Activated CD8-positive, alpha-beta memory T cell treated with anti-CD3 and anti-CD28 coated beads for 48 hours (primary cell): ENCODE results near the gene PRR36.
A peak's percentile ranks its signal among the peaks of the same experiment; 100 is the strongest.
"Not testable (repeated sequence)": the region's sequence is repeated elsewhere in the genome, so short reads cannot be mapped to it uniquely, and the experiment has no call there.

Experiments used
- DNase-seq, 3 experiments: peaks; one replicate each; pipeline ENCODE4 v3.0.0-alpha.2; 2020; ENCODE audit warnings: low read depth in 2 of 3, low spot score in 2 of 3

The PRR36 gene

DNA sequence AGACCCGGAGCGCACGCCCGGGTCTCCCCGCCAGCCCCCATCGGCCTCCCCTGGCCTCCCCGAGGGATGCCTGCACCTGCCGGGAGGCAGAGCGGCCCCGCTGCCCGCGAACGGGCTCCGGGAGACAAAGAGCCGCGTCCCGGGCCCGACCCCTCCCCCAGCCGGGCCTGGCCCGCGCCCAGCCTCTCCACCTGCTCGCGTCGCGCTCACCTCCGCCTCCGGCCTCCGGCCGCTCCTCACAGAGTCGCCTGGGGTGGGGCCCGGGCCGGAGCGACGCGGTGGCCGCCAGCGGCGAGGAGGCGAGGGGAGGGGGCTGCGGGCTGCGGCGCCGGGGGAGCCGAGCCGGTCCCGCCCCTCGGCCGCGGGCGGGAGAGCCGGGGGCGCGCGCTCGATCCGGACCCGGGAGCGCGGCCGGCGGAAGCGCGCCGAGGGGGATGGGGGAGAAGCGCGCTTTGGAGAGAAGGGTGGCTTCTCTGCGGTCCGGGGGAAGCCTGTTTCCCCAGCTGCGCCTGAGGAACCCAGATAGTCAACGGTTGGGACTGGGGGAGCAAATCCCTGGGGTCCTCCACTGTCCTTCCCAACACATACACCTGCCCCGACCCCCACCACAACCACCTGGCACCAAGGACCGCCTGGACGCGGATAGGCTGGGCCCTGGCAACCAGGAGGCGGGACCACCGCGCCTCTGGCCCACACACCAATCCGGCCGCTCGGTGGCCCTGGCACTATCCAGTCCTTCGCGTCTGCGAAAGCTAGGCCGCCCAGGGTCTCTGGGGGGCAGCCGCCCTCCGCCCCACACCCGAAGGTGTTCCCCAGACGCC is at the start of gene PRR36:
PRR36 (minus strand) TSS at position 315 of the 821 bp plus-strand sequence. CDS start 701 bp downstream, outside the sequence.
- no peak for DNase-seq

GRCh38 chr19:7923295-7924191 is 49.4 kb upstream of the PRR36 start:
- DNase-seq = no peak

DNA sequence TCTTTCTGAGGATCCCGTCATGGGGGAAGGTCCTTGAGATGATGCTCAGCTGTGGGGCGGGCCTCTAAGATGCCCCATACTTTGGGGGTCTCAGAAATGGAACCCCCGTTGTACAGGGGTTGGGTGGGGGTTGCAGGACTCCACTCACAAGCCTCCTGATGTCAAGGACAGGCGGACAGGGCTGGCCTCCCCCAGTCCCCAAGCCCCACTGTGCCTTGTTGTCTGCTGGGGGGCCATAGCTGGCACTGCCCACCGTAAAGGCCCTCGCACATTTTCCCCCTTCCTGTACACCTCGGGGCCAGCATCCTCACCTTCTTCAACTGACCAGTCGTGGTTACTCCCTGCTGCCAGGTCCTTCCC is 48.6 kb upstream of the PRR36 start:
- no peak for DNase-seq

DNA sequence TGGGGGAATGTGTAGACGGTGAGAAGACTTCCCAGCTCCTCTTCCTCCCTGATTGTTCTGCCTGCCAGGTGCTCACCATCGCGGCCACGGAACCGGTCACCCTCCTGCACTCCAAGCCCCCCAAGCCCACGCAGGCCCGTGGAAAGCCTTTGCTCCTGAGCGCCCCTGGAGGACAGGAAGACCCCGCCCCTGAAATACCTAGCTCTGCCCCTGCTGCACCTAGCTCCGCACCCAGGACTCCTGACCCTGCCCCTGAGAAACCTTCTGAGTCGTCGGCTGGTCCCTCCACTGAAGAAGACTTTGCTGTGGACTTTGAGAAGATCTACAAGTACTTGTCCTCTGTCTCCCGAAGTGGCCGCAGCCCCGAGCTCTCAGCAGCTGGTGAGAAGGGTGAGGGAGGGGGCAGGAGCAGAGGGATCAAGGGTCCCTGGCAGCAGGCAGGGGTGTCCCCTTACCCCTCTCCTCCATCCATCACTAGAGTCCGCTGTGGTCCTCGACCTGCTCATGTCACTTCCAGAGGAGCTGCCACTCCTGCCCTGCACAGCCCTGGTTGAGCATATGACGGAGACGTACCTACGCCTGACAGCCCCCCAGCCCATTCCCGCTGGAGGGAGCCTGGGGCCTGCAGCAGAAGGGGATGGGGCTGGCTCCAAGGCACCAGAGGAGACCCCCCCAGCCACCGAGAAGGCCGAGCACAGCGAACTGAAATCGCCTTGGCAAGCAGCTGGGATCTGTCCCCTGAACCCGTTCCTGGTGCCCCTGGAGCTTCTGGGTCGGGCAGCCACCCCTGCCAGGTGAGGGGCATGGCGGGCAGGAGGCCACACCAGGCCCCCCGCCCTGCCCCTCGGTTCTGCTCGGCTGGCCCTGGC is 48.0 kb upstream of the PRR36 start:
- no peak for DNase-seq

GRCh38 chr19:7921302-7921966 is 47.2 kb upstream of the PRR36 start:
- no peak for DNase-seq

DNA sequence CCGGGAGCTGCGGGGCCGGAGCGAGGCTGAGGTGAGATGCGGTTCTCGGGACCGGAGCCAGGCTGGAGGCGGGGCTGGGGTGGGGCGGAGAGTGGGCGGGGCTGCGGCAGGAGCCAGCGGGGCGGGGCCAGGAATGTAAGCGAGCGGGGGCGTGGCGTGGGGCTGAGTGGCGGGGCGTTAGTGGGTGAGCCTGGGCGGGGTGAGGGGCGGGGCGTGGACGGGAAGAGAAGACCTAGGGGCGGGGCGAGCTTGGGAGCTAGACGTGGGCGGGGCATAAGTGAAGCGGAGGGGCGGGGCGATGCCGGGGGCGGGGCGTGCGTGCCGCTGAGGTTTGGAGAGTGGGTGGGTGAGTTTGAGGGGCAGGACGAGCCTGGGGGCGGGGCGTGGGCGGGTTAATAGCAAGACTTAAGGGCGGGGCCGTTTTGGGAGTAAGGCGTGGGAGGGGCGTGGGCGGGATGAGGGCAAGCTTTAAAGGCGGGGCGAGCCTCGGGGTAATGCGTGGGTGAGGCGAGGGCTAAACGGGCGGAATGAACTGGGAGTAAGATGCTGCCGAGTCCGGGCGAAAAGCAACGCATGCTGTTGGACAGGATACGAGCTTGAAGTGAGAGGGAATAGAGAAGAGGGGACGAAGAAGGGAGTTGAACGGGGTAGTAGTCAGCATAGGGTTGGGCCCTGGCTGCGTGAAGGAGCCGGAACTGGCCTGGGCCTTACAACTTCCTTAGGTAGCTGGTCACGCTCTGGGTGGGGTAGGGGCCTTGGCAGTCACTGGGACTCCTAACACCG is 46.5 kb upstream of the PRR36 start:
- peak; percentile 90 to 100 (median 99) for DNase-seq

GRCh38 chr19:7919610-7920518 is 45.7 kb upstream of the PRR36 start, which contains the start of gene SNAPC2:
TSS of gene SNAPC2 (plus strand) at chr19:7920338. CDS start at chr19:7920367, 29 bp downstream.
- peak; percentile 89 to 93 (median 91) for DNase-seq

GRCh38 chr19:7918615-7919421 is 44.6 kb upstream of the PRR36 start:
- DNase-seq = no peak

DNA sequence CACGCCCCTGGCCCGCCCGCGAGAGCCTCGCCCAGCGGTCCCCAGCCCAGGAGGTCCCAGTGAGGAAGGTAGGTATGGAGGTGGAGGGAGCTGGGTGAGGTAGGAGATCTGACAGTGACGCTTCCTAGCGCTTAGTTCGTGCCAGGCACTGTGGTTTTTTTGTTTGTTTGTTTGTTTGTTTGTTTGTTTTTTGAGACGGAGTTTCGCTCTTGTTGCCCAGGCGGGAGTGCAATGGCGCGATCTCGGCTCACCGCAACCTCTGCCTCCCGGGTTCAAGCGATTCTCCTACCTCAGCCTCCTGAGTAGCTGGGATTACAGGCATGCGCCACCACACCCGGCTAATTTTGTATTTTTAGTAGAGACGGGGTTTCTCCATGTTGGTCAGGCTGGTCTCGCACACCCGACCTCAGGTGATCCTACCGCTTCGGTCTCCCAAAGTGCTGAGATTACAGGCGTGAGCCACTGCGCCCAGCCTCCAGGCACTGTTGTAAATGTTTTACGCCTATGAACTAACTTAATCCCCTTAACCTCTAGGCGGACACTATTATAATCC is 43.9 kb upstream of the PRR36 start:
- not testable (repeated sequence) for DNase-seq

- no peak for DNase-seq
These were observed 43.3 kb upstream of the PRR36 start for GRCh38 chr19:7917267-7918061.

- DNase-seq = no peak
These were observed 42.7 kb upstream of the PRR36 start for GRCh38 chr19:7916955-7917266.

- peak in 1 of 3 experiments; percentile 50 for DNase-seq
These were observed 42.1 kb upstream of the PRR36 start for GRCh38 chr19:7916103-7916954.

DNA sequence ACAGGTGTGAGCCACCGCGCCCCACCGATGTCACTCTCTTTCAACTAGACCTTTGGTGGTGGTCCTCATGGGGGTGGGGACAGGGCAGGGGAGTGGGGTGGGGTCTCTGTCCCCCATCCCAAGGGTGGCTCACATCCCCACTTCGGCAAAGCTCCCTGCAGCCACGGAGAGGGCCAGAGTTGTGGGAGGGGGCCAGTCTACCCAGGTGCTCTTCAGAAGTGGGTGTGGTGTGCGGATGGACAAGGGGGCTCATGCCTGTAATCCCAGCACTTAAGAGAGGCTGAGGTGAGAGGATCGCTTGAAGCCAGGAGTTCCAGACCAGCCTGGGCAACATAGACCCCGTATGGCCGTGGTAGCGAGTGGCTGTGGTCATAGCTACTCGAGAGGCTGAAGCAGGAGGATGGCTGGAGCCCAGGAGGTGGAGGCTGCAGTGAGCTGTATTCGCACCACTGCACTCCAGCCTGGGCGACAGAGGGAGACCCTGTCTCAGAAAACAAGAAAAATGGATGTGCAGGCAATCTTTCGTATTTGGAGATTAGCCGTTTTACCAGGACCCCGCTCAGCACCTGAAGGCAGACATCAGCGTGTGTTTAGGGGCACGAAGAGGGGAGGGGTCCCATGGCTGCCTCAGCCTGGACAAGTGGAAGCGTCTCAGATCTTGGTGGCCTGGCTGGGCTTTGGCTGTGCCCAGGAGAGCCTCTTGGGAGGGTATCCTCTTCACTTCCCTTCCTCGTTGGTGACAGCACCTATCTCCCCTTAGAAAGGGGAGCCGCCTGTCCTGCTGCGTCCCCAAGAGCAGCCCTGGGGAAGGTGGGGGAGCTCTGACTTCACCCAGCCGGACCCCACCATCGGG is 41.3 kb upstream of the PRR36 start:
- DNase-seq = no peak

DNA sequence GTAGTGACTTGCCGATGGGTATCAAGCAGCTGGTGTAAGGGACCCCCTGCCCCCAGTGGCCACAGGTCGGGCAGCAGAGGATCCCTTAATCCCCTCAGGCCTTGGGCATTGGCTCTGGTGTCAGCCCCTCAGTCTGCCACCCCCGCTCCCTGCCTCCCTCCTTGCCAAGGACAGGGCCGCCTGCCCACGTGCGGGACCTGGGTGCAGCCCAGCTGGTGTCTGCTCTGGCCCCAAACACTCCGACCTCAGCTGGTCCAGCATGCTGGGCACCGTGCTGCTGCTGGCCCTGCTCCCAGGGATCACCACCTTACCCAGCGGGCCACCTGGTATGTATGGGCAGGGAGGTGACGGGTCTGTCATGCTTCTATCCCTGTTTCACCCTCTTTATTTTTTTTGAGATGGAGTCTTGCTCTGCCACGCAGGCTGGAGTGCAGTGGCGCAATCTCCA is 40.4 kb upstream of the PRR36 start, which contains the start of gene TGFBR3L:
TGFBR3L (plus strand) TSS at position 233 of the 448 bp plus-strand sequence.
- no peak for DNase-seq

DNA sequence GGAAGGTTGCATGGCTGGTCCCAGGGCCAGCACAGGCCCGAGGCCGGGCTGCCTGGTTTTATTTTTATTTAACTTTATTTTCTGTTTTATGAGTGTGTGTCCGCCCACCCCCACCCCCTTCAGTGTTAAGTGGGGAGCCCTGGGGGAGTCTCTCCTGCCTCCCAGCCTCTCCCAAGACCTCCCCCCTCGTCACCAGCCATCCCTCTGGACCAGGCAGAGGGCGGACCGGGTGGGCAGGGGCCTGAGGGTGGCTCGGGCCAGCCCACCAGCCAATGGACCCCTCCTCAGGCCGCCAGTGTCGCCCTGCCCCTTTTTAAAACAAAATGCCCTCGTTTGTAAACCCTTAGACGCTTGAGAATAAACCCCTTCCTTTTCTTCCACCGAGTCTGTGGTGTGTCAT is 39.9 kb upstream of the PRR36 start:
- DNase-seq = no peak
